ENCODE data around the gene PHIP.
"Not testable (repeated sequence)": the region's sequence is repeated elsewhere in the genome, so short reads cannot be mapped to it uniquely, and the experiment has no call there.

The PHIP gene

GRCh38 chr6:78911218-78911940 is 166.7 kb downstream of the PHIP start:
- no peak for DNase-seq

- DNase-seq, result no peak
These were observed 167.4 kb downstream of the PHIP start for GRCh38 chr6:78910591-78911171.

GRCh38 chr6:78910010-78910409 is 168.0 kb downstream of the PHIP start:
- DNase-seq, result no peak

- no peak for DNase-seq
These were observed 168.7 kb downstream of the PHIP start for GRCh38 chr6:78909391-78909790.

- DNase-seq, result no peak
These were observed 169.4 kb downstream of the PHIP start for GRCh38 chr6:78908621-78909020.

GRCh38 chr6:78896227-78896626 is 181.8 kb downstream of the PHIP start:
- DNase-seq, result no peak

GRCh38 chr6:78889901-78890300 is 188.2 kb downstream of the PHIP start:
- DNase-seq, result not testable (repeated sequence)

All from activated gamma-delta T cell treated with Interleukin-2 at 50 U/mL for 16 hours (primary cell).